ENCODE measurements around the gene GLUD1.
A peak's percentile ranks its signal among the peaks of the same experiment; 100 is the strongest.

The GLUD1 gene

GRCh38 chr10:87064651-87065050, 30.0 kb downstream of the GLUD1 start:
- H3K36me3 ChIP-seq (replicated peaks), result peaks cover 58% of the 10 kb centered on the region
- H3K27me3 ChIP-seq (replicated peaks), result no peaks in the 10 kb centered on the region
- H3K4me3 ChIP-seq (ENCODE audit: low read depth, low read length), result no peak overlapping the region
- no peak overlapping the region for H3K27ac ChIP-seq
- DNase-seq, result no peak
- in situ Hi-C loops (cut with HindIII; ENCODE audit: low pct_ligation_motif_present, low sequenced_read_pairs), result no loop called here
- TF ChIP-seq CTCF (IDR thresholded peaks at IDR 0.05; ENCODE audit: low read depth, low read length, missing control alignments), result no peak

- no peak for TF ChIP-seq CTCF (IDR thresholded peaks at IDR 0.05; ENCODE audit: low read depth, low read length, missing control alignments)
- H3K27me3 ChIP-seq (replicated peaks), result no peaks in the 10 kb centered on the region
- no peak overlapping the region for H3K27ac ChIP-seq
- DNase-seq, result no peak
- H3K36me3 ChIP-seq (replicated peaks), result peaks cover 56% of the 10 kb centered on the region
- no peak overlapping the region for H3K4me3 ChIP-seq (ENCODE audit: low read depth, low read length)
- in situ Hi-C loops (cut with HindIII; ENCODE audit: low pct_ligation_motif_present, low sequenced_read_pairs), result no loop called here
Measured at GRCh38 chr10:87060280-87060928, 34.2 kb downstream of the GLUD1 start.

DNA sequence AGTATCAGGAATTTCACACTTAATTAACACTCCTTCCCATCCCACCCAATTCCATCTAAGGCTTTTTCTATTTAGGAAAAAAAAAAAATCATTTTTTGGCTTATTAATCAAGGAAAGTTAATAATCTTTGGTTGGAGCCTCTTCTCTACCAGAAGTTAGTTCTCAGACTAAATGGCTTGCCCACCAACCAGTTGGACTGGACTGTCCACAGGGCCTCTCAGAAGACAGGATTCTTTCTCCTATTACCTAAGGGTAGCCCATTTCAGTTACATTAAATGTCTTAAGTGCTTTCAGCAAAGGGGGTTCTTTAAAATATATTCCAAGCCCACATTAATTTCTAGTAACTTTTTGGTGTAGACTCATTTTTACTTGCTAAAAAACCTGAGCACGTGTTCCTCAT, 35.2 kb downstream of the GLUD1 start:
- H3K4me3 ChIP-seq (ENCODE audit: low read depth, low read length), result no peak overlapping the region
- no peak overlapping the region for H3K27ac ChIP-seq
- no peaks in the 10 kb centered on the region for H3K27me3 ChIP-seq (replicated peaks)
- TF ChIP-seq CTCF (IDR thresholded peaks at IDR 0.05; ENCODE audit: low read depth, low read length, missing control alignments), result no peak
- peaks cover 53% of the 10 kb centered on the region for H3K36me3 ChIP-seq (replicated peaks)
- no peak for DNase-seq
- in situ Hi-C loops (cut with HindIII; ENCODE audit: low pct_ligation_motif_present, low sequenced_read_pairs), result no loop called here

- no peak for DNase-seq
- Histone ChIP-seq H3K27ac (no peak overlapping the region), H3K4me3 (ENCODE audit: low read depth, low read length) (no peak overlapping the region), H3K27me3 (replicated peaks) (no peaks in the 10 kb centered on the region), H3K36me3 (replicated peaks) (peaks cover 56% of the 10 kb centered on the region)
- in situ Hi-C loops (cut with HindIII; ENCODE audit: low pct_ligation_motif_present, low sequenced_read_pairs), result no loop called here
- no peak for TF ChIP-seq CTCF (IDR thresholded peaks at IDR 0.05; ENCODE audit: low read depth, low read length, missing control alignments)
Measured at GRCh38 chr10:87058171-87058570, 36.5 kb downstream of the GLUD1 start.

GRCh38 chr10:87054373-87055295, 40.0 kb downstream of the GLUD1 start:
- peak; percentile 55 for TF ChIP-seq CTCF (IDR thresholded peaks at IDR 0.05; ENCODE audit: low read depth, low read length, missing control alignments)
- Histone ChIP-seq H3K4me3 (ENCODE audit: low read depth, low read length) (no peak overlapping the region), H3K27me3 (replicated peaks) (no peaks in the 10 kb centered on the region), H3K36me3 (replicated peaks) (peaks cover 46% of the 10 kb centered on the region), H3K27ac (peak overlapping the region; percentile 48)
- in situ Hi-C loops (cut with HindIII; ENCODE audit: low pct_ligation_motif_present, low sequenced_read_pairs), result no loop called here
- peak; percentile 59 for DNase-seq
